DMS 273 (cell line): ENCODE measurements around the gene REV3L.
"Not testable (repeated sequence)": the region's sequence is repeated elsewhere in the genome, so short reads cannot be mapped to it uniquely, and the experiment has no call there.

Source experiments
- DNase-seq: peaks from one replicate; lab custom pipeline; 2025; ENCODE audit not compliant: unreplicated experiment; lab: John Stamatoyannopoulos, UW

Gene REV3L

GRCh38 chr6:111306104-111306888 lies 176.7 kb downstream of the REV3L start:
- DNase-seq, result no peak

GRCh38 chr6:111301946-111302345 lies 181.1 kb downstream of the REV3L start:
- DNase-seq, result no peak

- not testable (repeated sequence) for DNase-seq
Measured at GRCh38 chr6:111300938-111301800, 181.8 kb downstream of the REV3L start.

- no peak for DNase-seq
Measured at GRCh38 chr6:111297776-111298175, 185.2 kb downstream of the REV3L start.

GRCh38 chr6:111294374-111294967 lies 188.5 kb downstream of the REV3L start:
- no peak for DNase-seq

- no peak for DNase-seq
Measured at GRCh38 chr6:111291336-111292259, 191.4 kb downstream of the REV3L start.

GRCh38 chr6:111290689-111291335 lies 192.2 kb downstream of the REV3L start:
- not testable (repeated sequence) for DNase-seq

GRCh38 chr6:111284356-111284755 lies 198.7 kb downstream of the REV3L start:
- not testable (repeated sequence) for DNase-seq

- no peak for DNase-seq
Measured at GRCh38 chr6:111283707-111284106, 199.3 kb downstream of the REV3L start.

- no peak for DNase-seq
Measured at GRCh38 chr6:111282515-111282914, 200.5 kb downstream of the REV3L start.

GRCh38 chr6:111280445-111280955 lies 202.5 kb downstream of the REV3L start:
- no peak for DNase-seq

GRCh38 chr6:111278731-111279130 lies 204.3 kb downstream of the REV3L start:
- no peak for DNase-seq

GRCh38 chr6:111277819-111278218 lies 205.2 kb downstream of the REV3L start:
- no peak for DNase-seq

- no peak for DNase-seq
Measured at GRCh38 chr6:111276736-111277135, 206.3 kb downstream of the REV3L start.

- no peak for DNase-seq
Measured at GRCh38 chr6:111276335-111276734, 206.7 kb downstream of the REV3L start.

GRCh38 chr6:111274593-111275217 lies 208.3 kb downstream of the REV3L start:
- DNase-seq, result no peak

- DNase-seq, result no peak
Measured at GRCh38 chr6:111270121-111270520, 212.9 kb downstream of the REV3L start.

GRCh38 chr6:111269401-111269970 lies 213.5 kb downstream of the REV3L start:
- no peak for DNase-seq

- DNase-seq, result no peak
Measured at GRCh38 chr6:111267764-111268333, 215.2 kb downstream of the REV3L start.
